Mesenchymal stem cell (in vitro differentiated cells and primary cell): ENCODE measurements around the gene ADAMTSL1.

Experiments
- DNase-seq: peaks from one replicate; pipeline ENCODE4 v3.0.0-alpha.2; 2013
- H2AFZ ChIP-seq: one replicate; pipeline ENCODE4 v1.6.1; 2013; ENCODE audit warnings: low read depth, mild to moderate bottlenecking, control low read depth, inconsistent platforms, low read length, moderate library complexity
- H2AK5ac ChIP-seq: 2 replicates; pipeline ENCODE4 v1.6.1; 2013; ENCODE audit warnings: low read length, moderate library complexity, mild to moderate bottlenecking, inconsistent platforms; ENCODE audit not compliant: severe bottlenecking
- H2BK120ac ChIP-seq: one replicate; pipeline ENCODE4 v1.6.1; 2013; ENCODE audit warnings: low read depth, mild to moderate bottlenecking, inconsistent platforms, low read length, moderate library complexity
- H2BK12ac ChIP-seq, 2 experiments: one replicate each; pipeline ENCODE4 v1.6.1; 2013; ENCODE audit warnings: inconsistent platforms in 2 of 2, low read length in 2 of 2, mild to moderate bottlenecking in 2 of 2, moderate library complexity in 2 of 2, control low read depth in 1 of 2
- H2BK15ac ChIP-seq: one replicate; pipeline ENCODE4 v1.6.1; 2013; ENCODE audit warnings: mild to moderate bottlenecking, low read depth, inconsistent platforms; ENCODE audit not compliant: poor library complexity, severe bottlenecking
- H2BK5ac ChIP-seq: 2 replicates; pipeline ENCODE4 v1.6.1; 2013; ENCODE audit warnings: low read depth, mild to moderate bottlenecking, low read length, control low read depth, inconsistent platforms; ENCODE audit not compliant: poor library complexity, severe bottlenecking
- H3K14ac ChIP-seq, 2 experiments: one replicate each; pipeline ENCODE4 v1.6.1; 2013; ENCODE audit warnings: inconsistent platforms in 2 of 2, low read length in 2 of 2, control low read depth in 1 of 2, mild to moderate bottlenecking in 1 of 2, moderate library complexity in 1 of 2
- H3K18ac ChIP-seq, 2 experiments: one replicate each; pipeline ENCODE4 v1.6.1; 2013; ENCODE audit warnings: inconsistent platforms in 2 of 2, low read length in 2 of 2, control low read depth in 1 of 2, low read depth in 1 of 2, mild to moderate bottlenecking in 1 of 2
- H3K23ac ChIP-seq, 2 experiments: one replicate each; pipeline ENCODE4 v1.6.1; 2013; ENCODE audit warnings: inconsistent platforms in 2 of 2, low read length in 2 of 2, mild to moderate bottlenecking in 2 of 2, moderate library complexity in 2 of 2, control low read depth in 1 of 2
- H3K27ac ChIP-seq: 2 replicates; pipeline ENCODE4 v1.5.1; 2013; ENCODE audit warnings: mild to moderate bottlenecking, moderate library complexity, low read length, control low read depth, inconsistent platforms; ENCODE audit not compliant: poor library complexity, severe bottlenecking
- H3K27me3 ChIP-seq, 2 experiments: 2 replicates each; pipeline versions ENCODE4 v1.6.1 to v1.7.0; 2013; ENCODE audit warnings: low read length in 2 of 2, mild to moderate bottlenecking in 2 of 2, moderate library complexity in 2 of 2, control low read depth in 1 of 2, inconsistent platforms in 1 of 2; ENCODE audit not compliant: control insufficient read depth in 1 of 2, insufficient read depth in 1 of 2
- H3K36me3 ChIP-seq, 2 experiments: 2 replicates each; pipeline versions ENCODE4 v1.6.1 to v1.7.0; 2013; ENCODE audit warnings: low read length in 2 of 2, control low read depth in 1 of 2, inconsistent platforms in 1 of 2, low read depth in 1 of 2, mild to moderate bottlenecking in 1 of 2; ENCODE audit not compliant: insufficient read depth in 2 of 2, control insufficient read depth in 1 of 2
- H3K4ac ChIP-seq, 2 experiments: one replicate each; pipeline ENCODE4 v1.6.1; 2013; ENCODE audit warnings: inconsistent platforms in 2 of 2, low read length in 2 of 2, mild to moderate bottlenecking in 2 of 2, moderate library complexity in 2 of 2, control low read depth in 1 of 2, low read depth in 1 of 2
- H3K4me1 ChIP-seq: 2 replicates; pipeline ENCODE4 v1.6.1; 2013; ENCODE audit warnings: low read depth, low read length, control low read depth; ENCODE audit not compliant: control insufficient read depth, insufficient read depth
- H3K4me2 ChIP-seq: 2 replicates; pipeline ENCODE4 v1.6.1; 2013; ENCODE audit warnings: low read length, mild to moderate bottlenecking, inconsistent platforms; ENCODE audit not compliant: poor library complexity, severe bottlenecking
- H3K4me3 ChIP-seq, 2 experiments: 2 replicates each; pipeline versions ENCODE4 v1.5.1 to v1.7.0; 2013; ENCODE audit warnings: low read length in 2 of 2, mild to moderate bottlenecking in 2 of 2, control low read depth in 1 of 2, low read depth in 1 of 2; ENCODE audit not compliant: insufficient read depth in 1 of 2
- H3K79me1 ChIP-seq: replicated peaks from 2 replicates; pipeline ENCODE4 v1.6.1; 2013; ENCODE audit warnings: mild to moderate bottlenecking, control low read depth, low read length, inconsistent platforms; ENCODE audit not compliant: poor library complexity, severe bottlenecking
- H3K9ac ChIP-seq: 2 replicates; pipeline ENCODE4 v1.7.0; 2013; ENCODE audit warnings: mild to moderate bottlenecking, low read length, moderate library complexity
- H3K9me3 ChIP-seq: 2 replicates; pipeline ENCODE4 v1.7.0; 2013; ENCODE audit warnings: mild to moderate bottlenecking, low read length; ENCODE audit not compliant: control insufficient read depth
- H4K8ac ChIP-seq: one replicate; pipeline ENCODE4 v1.6.1; 2013; ENCODE audit warnings: inconsistent platforms, mild to moderate bottlenecking, low read length, moderate library complexity
- H4K91ac ChIP-seq: one replicate; pipeline ENCODE4 v1.6.1; 2013; ENCODE audit warnings: mild to moderate bottlenecking, low read length, inconsistent platforms
- WGBS: methylation state at CpG from one replicate; pipeline ENCODE4 v1.1.7; 2013; ENCODE audit warnings: mixed read lengths; 5-methylcytosine and 5-hydroxymethylcytosine counted together

The ADAMTSL1 gene

GRCh38 chr9:18611971-18612370 lies 138.0 kb downstream of the ADAMTSL1 start:
- Histone ChIP-seq H3K27me3 (no peaks in the 10 kb centered on the region), H2BK12ac (no peak overlapping the region), H3K14ac (no peak overlapping the region), H3K79me1 (peaks cover 10% of the 10 kb centered on the region), H4K8ac (no peak overlapping the region), H3K23ac (no peak overlapping the region), H3K27ac (no peak overlapping the region), H4K91ac (no peak overlapping the region), H3K4me1 (no peaks in the 10 kb centered on the region), H3K9ac (no peak overlapping the region), H3K9me3 (no peaks in the 10 kb centered on the region), H2AFZ (no peak overlapping the region), H3K36me3 (peaks cover 0 to 49% of the 10 kb centered on the region in 2 experiments), H2BK5ac (no peak overlapping the region), H3K4me2 (no peak overlapping the region), H2AK5ac (no peak overlapping the region), H3K18ac (no peak overlapping the region), H3K4me3 (no peak overlapping the region), H2BK120ac (no peak overlapping the region), H3K4ac (no peak overlapping the region), H2BK15ac (no peak overlapping the region)
- DNase-seq = no peak

GRCh38 chr9:18614116-18614515 lies 140.2 kb downstream of the ADAMTSL1 start:
- H3K23ac ChIP-seq = no peak overlapping the region
- no peak overlapping the region for H2BK15ac ChIP-seq
- H2AK5ac ChIP-seq = no peak overlapping the region
- no peak for DNase-seq
- no peaks in the 10 kb centered on the region for H3K4me1 ChIP-seq
- H3K14ac ChIP-seq = no peak overlapping the region
- H2BK120ac ChIP-seq = no peak overlapping the region
- no peak overlapping the region for H3K9ac ChIP-seq
- no peak overlapping the region for H3K4me3 ChIP-seq
- H3K36me3 ChIP-seq = peaks cover 0 to 60% of the 10 kb centered on the region in 2 experiments
- H3K18ac ChIP-seq = no peak overlapping the region
- H3K4me2 ChIP-seq = no peak overlapping the region
- no peak overlapping the region for H4K8ac ChIP-seq
- H2BK12ac ChIP-seq = no peak overlapping the region
- no peak overlapping the region for H3K4ac ChIP-seq
- WGBS = 69% methylated on average over 4 of the region's 6 CpGs
- no peak overlapping the region for H2BK5ac ChIP-seq
- H2AFZ ChIP-seq = no peak overlapping the region
- no peak overlapping the region for H3K27ac ChIP-seq
- H3K79me1 ChIP-seq = peaks cover 10% of the 10 kb centered on the region
- no peaks in the 10 kb centered on the region for H3K27me3 ChIP-seq
- no peak overlapping the region for H4K91ac ChIP-seq
- no peaks in the 10 kb centered on the region for H3K9me3 ChIP-seq

- no peaks in the 10 kb centered on the region for H3K4me1 ChIP-seq
- no peak overlapping the region for H4K8ac ChIP-seq
- H3K14ac ChIP-seq = no peak overlapping the region
- no peak overlapping the region for H2AFZ ChIP-seq
- no peak overlapping the region for H3K4me2 ChIP-seq
- no peak overlapping the region for H3K4me3 ChIP-seq
- no peak overlapping the region for H4K91ac ChIP-seq
- no peak overlapping the region for H3K4ac ChIP-seq
- no peak overlapping the region for H3K27ac ChIP-seq
- no peak overlapping the region for H3K18ac ChIP-seq
- no peak for DNase-seq
- 95% methylated on average over 2 of the region's 2 CpGs for WGBS
- H3K9me3 ChIP-seq = no peaks in the 10 kb centered on the region
- peaks cover 8% of the 10 kb centered on the region for H3K79me1 ChIP-seq
- H2AK5ac ChIP-seq = no peak overlapping the region
- H2BK12ac ChIP-seq = no peak overlapping the region
- H3K23ac ChIP-seq = no peak overlapping the region
- no peak overlapping the region for H2BK5ac ChIP-seq
- H3K27me3 ChIP-seq = no peaks in the 10 kb centered on the region
- peaks cover 0 to 57% of the 10 kb centered on the region in 2 experiments for H3K36me3 ChIP-seq
- H2BK15ac ChIP-seq = no peak overlapping the region
- no peak overlapping the region for H2BK120ac ChIP-seq
- H3K9ac ChIP-seq = no peak overlapping the region
Measured at GRCh38 chr9:18614651-18615050, 140.7 kb downstream of the ADAMTSL1 start.

GRCh38 chr9:18616976-18617375 lies 143.0 kb downstream of the ADAMTSL1 start:
- Histone ChIP-seq H3K4me1 (no peaks in the 10 kb centered on the region), H3K27ac (no peak overlapping the region), H3K27me3 (no peaks in the 10 kb centered on the region), H2BK5ac (no peak overlapping the region), H2BK15ac (no peak overlapping the region), H2AK5ac (no peak overlapping the region), H3K18ac (no peak overlapping the region), H4K8ac (no peak overlapping the region), H3K79me1 (peaks cover 6% of the 10 kb centered on the region), H4K91ac (no peak overlapping the region), H3K14ac (no peak overlapping the region), H3K4me2 (no peak overlapping the region), H3K4ac (no peak overlapping the region), H3K9me3 (no peaks in the 10 kb centered on the region), H3K9ac (no peak overlapping the region), H2BK120ac (no peak overlapping the region), H3K23ac (no peak overlapping the region), H3K36me3 (peaks cover 0 to 51% of the 10 kb centered on the region in 2 experiments), H2BK12ac (no peak overlapping the region), H2AFZ (no peak overlapping the region), H3K4me3 (no peak overlapping the region)
- no peak for DNase-seq
